ENCODE results near the gene GJD4.

GJD4 gene

GRCh38 chr10:35605191-35605590, at the start of gene GJD4:
Gene GJD4, plus strand, starts transcription at chr10:35605341. Its CDS starts 227 bp downstream, at chr10:35605568.
- DNase-seq, result no peak

- no peak for DNase-seq
Measured at GRCh38 chr10:35555962-35556930, 48.9 kb upstream of the GJD4 start.

- no peak for DNase-seq
Measured at GRCh38 chr10:35558276-35558675, 46.9 kb upstream of the GJD4 start.

GRCh38 chr10:35559416-35559815, 45.7 kb upstream of the GJD4 start:
- no peak for DNase-seq

GRCh38 chr10:35561715-35562114, 43.4 kb upstream of the GJD4 start:
- DNase-seq, result no peak

- no peak for DNase-seq
Measured at GRCh38 chr10:35562427-35562826, 42.7 kb upstream of the GJD4 start.

- DNase-seq, result peak; percentile 89
Measured at GRCh38 chr10:35563261-35563891, 41.8 kb upstream of the GJD4 start.

- no peak for DNase-seq
Measured at GRCh38 chr10:35564341-35564968, 40.7 kb upstream of the GJD4 start.

GRCh38 chr10:35565602-35566081, 39.5 kb upstream of the GJD4 start:
- DNase-seq, result no peak

- DNase-seq, result no peak
Measured at GRCh38 chr10:35567951-35568350, 37.2 kb upstream of the GJD4 start.

- DNase-seq, result no peak
Measured at GRCh38 chr10:35568483-35569015, 36.6 kb upstream of the GJD4 start.

GRCh38 chr10:35569111-35569707, 35.9 kb upstream of the GJD4 start:
- DNase-seq, result no peak

- no peak for DNase-seq
Measured at GRCh38 chr10:35569836-35570235, 35.3 kb upstream of the GJD4 start.

- no peak for DNase-seq
Measured at GRCh38 chr10:35570397-35570796, 34.7 kb upstream of the GJD4 start.

- DNase-seq, result no peak
Measured at GRCh38 chr10:35572583-35572982, 32.6 kb upstream of the GJD4 start.

- no peak for DNase-seq
Measured at GRCh38 chr10:35573796-35574195, 31.3 kb upstream of the GJD4 start.

GRCh38 chr10:35574924-35575352, 30.2 kb upstream of the GJD4 start:
- DNase-seq, result no peak

GRCh38 chr10:35575640-35576039, 29.5 kb upstream of the GJD4 start:
- DNase-seq, result no peak

GRCh38 chr10:35576730-35577129, 28.4 kb upstream of the GJD4 start:
- DNase-seq, result no peak

GRCh38 chr10:35577926-35578617, 27.1 kb upstream of the GJD4 start:
- DNase-seq, result no peak

- DNase-seq, result no peak
Measured at GRCh38 chr10:35578618-35578956, 26.6 kb upstream of the GJD4 start.

- DNase-seq, result no peak
Measured at GRCh38 chr10:35579116-35579515, 26.0 kb upstream of the GJD4 start.

Data from OCI-M1 (cell line).